A549 (cell line): ENCODE results near the gene ILDR1. TPM values are rescaled to one million over a fixed set of nuclear protein-coding genes. Genes with fewer than 3 reads are reported as not detected.

Experiments used
- ATAC-seq, 2 experiments: fragments of 200-7000 bp in 1 of 2; fragments of >200 bp in 1 of 2; cut with Nextera tagmentation in 1 of 2; cut with Tn5 transposase in 1 of 2; 3 replicates each; pipeline versions ENCODE4 v1.8.0 to v1.9.1; 2018 to 2020; ENCODE audit warnings: mild to moderate bottlenecking in 1 of 2, moderate library complexity in 1 of 2
- CTCF ChIA-PET: fragments of 300-600 bp; sonication (Branson Sonifier 250); formaldehyde crosslinking; extraction: SDS; loops from one replicate; lab custom pipeline; 2021; ENCODE audit warnings: antibody characterized with exemption, inconsistent platforms; lab: Yijun Ruan, JAX
- POLR2A ChIA-PET: fragments of 350-600 bp; formaldehyde crosslinking; extraction: SDS; loops from one replicate; lab custom pipeline; 2021; ENCODE audit warnings: antibody characterized with exemption, inconsistent platforms; lab: Yijun Ruan, JAX
- DNase-seq, 2 experiments: peaks; one replicate each; pipeline versions ENCODE4 v3.0.0 to v3.0.0-alpha.2; 2011 to 2016; ENCODE audit warnings: low read depth in 1 of 2, low spot score in 1 of 2
- FAIRE-seq: peaks from 2 replicates; lab custom pipeline; 2011; peaks lifted over from hg19 to GRCh38; lab: Jason Lieb, UNC
- H3K27ac ChIP-seq, 2 experiments: fragments of >200 bp; sonication (Bioruptor Twin); formaldehyde crosslinking; 3 replicates each; pipeline ENCODE4 v1.5.1; 2016 to 2017
- H3K4me1 ChIP-seq: fragments of >200 bp; sonication (Bioruptor Twin); formaldehyde crosslinking; 3 replicates; pipeline ENCODE4 v1.6.1; 2016
- H3K4me2 ChIP-seq: fragments of >200 bp; sonication (Bioruptor Twin); formaldehyde crosslinking; 3 replicates; pipeline ENCODE4 v1.6.1; 2016
- H3K4me3 ChIP-seq: fragments of >200 bp; sonication (Bioruptor Twin); formaldehyde crosslinking; 3 replicates; pipeline ENCODE4 v1.5.1; 2016
- H3K9me3 ChIP-seq: fragments of >200 bp; sonication (Bioruptor Twin); formaldehyde crosslinking; 3 replicates; pipeline ENCODE4 v1.6.1; 2016
- BHLHE40 ChIP-seq: IDR thresholded peaks from 2 replicates; pipeline ENCODE4 v1.6.1; 2012; ENCODE audit warnings: low read depth, low read length, inconsistent platforms
- CEBPB ChIP-seq, 2 experiments: fragments of >200 bp in 1 of 2; sonication (Bioruptor Twin) in 1 of 2; formaldehyde crosslinking in 1 of 2; IDR thresholded peaks; 2 replicates each; pipeline ENCODE4 v1.6.1; 2012 to 2016
- CHD4 ChIP-seq: fragments of 200-600 bp; sonication (generic); IDR thresholded peaks from 2 replicates; pipeline ENCODE4 v1.6.1; 2016; ENCODE audit warnings: antibody characterized with exemption, mild to moderate bottlenecking, borderline replicate concordance
- EP300 ChIP-seq, 2 experiments: fragments of >200 bp; sonication (Bioruptor Twin); formaldehyde crosslinking; IDR thresholded peaks; 2 replicates in 1 of 2; 3 replicates in 1 of 2; pipeline ENCODE4 v1.6.1; 2016 to 2017
- FOSB ChIP-seq: fragments of 250-450 bp; sonication (Bioruptor Pico); IDR thresholded peaks from 2 replicates; pipeline ENCODE4 v1.5.0; 2020; ENCODE audit warnings: mild to moderate bottlenecking, moderate library complexity
- FOXS1 ChIP-seq: fragments of 250-450 bp; sonication (Bioruptor Pico); IDR thresholded peaks from 2 replicates; pipeline ENCODE4 v1.5.0; 2020; ENCODE audit warnings: mild to moderate bottlenecking, moderate library complexity
- GATA3 ChIP-seq: IDR thresholded peaks from 2 replicates; pipeline ENCODE4 v1.6.1; 2012; ENCODE audit warnings: borderline replicate concordance
- HEYL ChIP-seq: fragments of 250-450 bp; sonication (Bioruptor Pico); IDR thresholded peaks from 2 replicates; pipeline ENCODE4 v1.8.0; 2021; ENCODE audit warnings: mild to moderate bottlenecking, moderate library complexity
- HOXB13 ChIP-seq: fragments of 250-450 bp; sonication (Bioruptor Pico); IDR thresholded peaks from 2 replicates; pipeline ENCODE4 v1.5.0; 2020; ENCODE audit warnings: low read depth, mild to moderate bottlenecking, moderate library complexity
- JUN ChIP-seq, 2 experiments: fragments of >200 bp; sonication (Bioruptor Twin); formaldehyde crosslinking; IDR thresholded peaks; 2 replicates in 1 of 2; 3 replicates in 1 of 2; pipeline ENCODE4 v1.6.1; 2016 to 2017
- KDM1A ChIP-seq: fragments of 200-600 bp; sonication (generic); IDR thresholded peaks from 2 replicates; pipeline ENCODE4 v1.6.1; 2016; ENCODE audit warnings: low read depth, mild to moderate bottlenecking
- MAFK ChIP-seq: fragments of 450-650 bp; IDR thresholded peaks from 2 replicates; pipeline ENCODE4 v1.6.1; 2014; ENCODE audit not compliant: partially characterized antibody
- NFE2L2 ChIP-seq: fragments of 150-350 bp; conservative IDR thresholded peaks from 2 replicates; pipeline ENCODE4 v1.6.1; 2014; ENCODE audit warnings: low read length
- NR3C1 ChIP-seq: fragments of >200 bp; sonication (Bioruptor Twin); formaldehyde crosslinking; IDR thresholded peaks from 3 replicates; pipeline ENCODE4 v1.6.1; 2017
- RNF2 ChIP-seq: fragments of 200-600 bp; sonication (generic); IDR thresholded peaks from 2 replicates; pipeline ENCODE4 v1.6.1; 2016; ENCODE audit warnings: low read depth, mild to moderate bottlenecking, antibody characterized with exemption, moderate library complexity, borderline replicate concordance
- SMC3 ChIP-seq: fragments of >200 bp; sonication (Bioruptor Twin); formaldehyde crosslinking; IDR thresholded peaks from 3 replicates; pipeline ENCODE4 v1.6.1; 2018; ENCODE audit warnings: inconsistent platforms
- SREBF2 ChIP-seq: fragments of 450-650 bp; IDR thresholded peaks from 2 replicates; pipeline ENCODE4 v1.6.1; 2014; ENCODE audit warnings: mild to moderate bottlenecking, moderate library complexity
- TFCP2L1 ChIP-seq: fragments of 250-450 bp; sonication (Bioruptor Pico); IDR thresholded peaks from 2 replicates; pipeline ENCODE4 v1.5.0; 2021; ENCODE audit warnings: mild to moderate bottlenecking
- TP53 ChIP-seq: fragments of 250-450 bp; sonication (Bioruptor Pico); IDR thresholded peaks from 2 replicates; pipeline ENCODE4 v1.5.0; 2021; ENCODE audit warnings: mild to moderate bottlenecking, moderate library complexity
- ZC3H11A ChIP-seq: fragments of 450-650 bp; IDR thresholded peaks from 2 replicates; pipeline ENCODE4 v1.6.1; 2014; ENCODE audit warnings: antibody characterized with exemption, mild to moderate bottlenecking
- WGBS: methylation state at CpG from one replicate; pipeline ENCODE4 v1.1.6; 2017; ENCODE audit errors: missing lambda C conversion rate; 5-methylcytosine and 5-hydroxymethylcytosine counted together
- polyA plus RNA-seq, 4 experiments: library from polyadenylated mRNA; depleted of rRNA in 3 of 4; stranded (reverse); fragments of >200 nt; fragmentation: RNase III in 1 of 4; extraction: RNeasy Plus Mini Kit Qiagen cat#74134 plus additional on column Dnase treatment in 1 of 4; gene quantifications; 2 replicates in 3 of 4; 3 replicates in 1 of 4; pipeline ENCODE4 v1.2.3, GENCODE V29; 2011 to 2017
- TF ChIP-seq, protein P1 (sequence below): IDR thresholded peaks from 2 replicates; pipeline ENCODE4 v1.6.1; 2012
- TF ChIP-seq, protein P2 (sequence below): fragments of >200 bp; sonication (Bioruptor Twin); formaldehyde crosslinking; IDR thresholded peaks from 2 replicates; pipeline ENCODE4 v1.6.1; 2016
- TF ChIP-seq, protein P3 (sequence below): fragments of 250-450 bp; sonication (Bioruptor Pico); IDR thresholded peaks from 2 replicates; pipeline ENCODE4 v1.5.0; 2021; ENCODE audit warnings: mild to moderate bottlenecking, moderate library complexity, borderline replicate concordance
- TF ChIP-seq, protein P4 (sequence below): IDR thresholded peaks from 2 replicates; pipeline ENCODE4 v1.6.1; 2012; ENCODE audit warnings: low read depth, borderline replicate concordance

The ILDR1 gene
- polyA plus RNA-seq, 2 of the 4 experiments (the other 2 are of a cell fraction): not detected

DNA sequence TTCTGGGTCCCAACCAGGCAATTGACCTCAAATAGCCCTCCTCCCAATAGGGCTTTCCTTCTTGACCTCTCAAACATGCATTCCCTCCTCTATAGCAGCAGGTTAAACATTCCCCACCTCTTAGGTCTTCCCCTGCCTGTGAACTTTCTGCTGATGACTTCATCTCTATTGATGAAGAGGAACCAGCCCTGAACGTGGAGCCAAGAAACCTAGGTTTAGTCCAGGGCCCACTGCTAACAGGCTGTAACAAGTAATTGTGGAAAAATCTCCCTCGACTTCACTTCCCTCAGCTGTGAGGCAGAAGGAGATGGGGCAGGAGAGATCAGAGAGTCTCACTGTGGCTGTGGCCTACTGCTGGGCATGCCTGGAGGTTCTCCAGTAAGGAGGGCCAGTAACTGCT, 24.7 kb downstream of the ILDR1 start:
- ChIA-PET POLR2A (no interaction called here), CTCF (interaction anchor here (0.9 kb wide), 1 partner anchor 96 kb away, joined by 3 read pairs; no protein-coding TSS in a partner anchor)
- WGBS: 53% methylated on average over 2 of the region's 2 CpGs
- no peaks in the 10 kb centered on the region for H3K9me3 ChIP-seq
- H3K4me1 ChIP-seq: no peaks in the 10 kb centered on the region
- no peak overlapping the region for H3K4me2 ChIP-seq
- H3K27ac ChIP-seq: no peak overlapping the region
- H3K4me3 ChIP-seq: no peak overlapping the region
- TF ChIP-seq EP300 (IDR thresholded peaks at IDR 0.05): no peak
- no peak for TF ChIP-seq CEBPB (IDR thresholded peaks at IDR 0.05)
- no peak for TF ChIP-seq HEYL (CRISPR knock-in tag)
- TF ChIP-seq, protein P1, sequence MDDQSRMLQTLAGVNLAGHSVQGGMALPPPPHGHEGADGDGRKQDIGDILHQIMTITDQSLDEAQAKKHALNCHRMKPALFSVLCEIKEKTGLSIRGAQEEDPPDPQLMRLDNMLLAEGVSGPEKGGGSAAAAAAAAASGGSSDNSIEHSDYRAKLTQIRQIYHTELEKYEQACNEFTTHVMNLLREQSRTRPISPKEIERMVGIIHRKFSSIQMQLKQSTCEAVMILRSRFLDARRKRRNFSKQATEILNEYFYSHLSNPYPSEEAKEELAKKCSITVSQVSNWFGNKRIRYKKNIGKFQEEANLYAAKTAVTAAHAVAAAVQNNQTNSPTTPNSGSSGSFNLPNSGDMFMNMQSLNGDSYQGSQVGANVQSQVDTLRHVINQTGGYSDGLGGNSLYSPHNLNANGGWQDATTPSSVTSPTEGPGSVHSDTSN: no peak
- TF ChIP-seq ZC3H11A: no peak
- no peak for TF ChIP-seq JUN (IDR thresholded peaks at IDR 0.05)
- TF ChIP-seq KDM1A: no peak
- TF ChIP-seq, protein P2, sequence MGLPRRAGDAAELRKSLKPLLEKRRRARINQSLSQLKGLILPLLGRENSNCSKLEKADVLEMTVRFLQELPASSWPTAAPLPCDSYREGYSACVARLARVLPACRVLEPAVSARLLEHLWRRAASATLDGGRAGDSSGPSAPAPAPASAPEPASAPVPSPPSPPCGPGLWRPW: no peak
- TF ChIP-seq TP53 (CRISPR knock-in tag): no peak
- TF ChIP-seq SMC3: no peak
- no peak for TF ChIP-seq RNF2
- TF ChIP-seq HOXB13 (CRISPR knock-in tag): no peak
- TF ChIP-seq, protein P3, sequence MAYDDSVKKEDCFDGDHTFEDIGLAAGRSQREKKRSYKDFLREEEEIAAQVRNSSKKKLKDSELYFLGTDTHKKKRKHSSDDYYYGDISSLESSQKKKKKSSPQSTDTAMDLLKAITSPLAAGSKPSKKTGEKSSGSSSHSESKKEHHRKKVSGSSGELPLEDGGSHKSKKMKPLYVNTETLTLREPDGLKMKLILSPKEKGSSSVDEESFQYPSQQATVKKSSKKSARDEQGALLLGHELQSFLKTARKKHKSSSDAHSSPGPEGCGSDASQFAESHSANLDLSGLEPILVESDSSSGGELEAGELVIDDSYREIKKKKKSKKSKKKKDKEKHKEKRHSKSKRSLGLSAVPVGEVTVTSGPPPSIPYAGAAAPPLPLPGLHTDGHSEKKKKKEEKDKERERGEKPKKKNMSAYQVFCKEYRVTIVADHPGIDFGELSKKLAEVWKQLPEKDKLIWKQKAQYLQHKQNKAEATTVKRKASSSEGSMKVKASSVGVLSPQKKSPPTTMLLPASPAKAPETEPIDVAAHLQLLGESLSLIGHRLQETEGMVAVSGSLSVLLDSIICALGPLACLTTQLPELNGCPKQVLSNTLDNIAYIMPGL (CRISPR knock-in tag): no peak
- no peak for TF ChIP-seq GATA3
- TF ChIP-seq, protein P4, sequence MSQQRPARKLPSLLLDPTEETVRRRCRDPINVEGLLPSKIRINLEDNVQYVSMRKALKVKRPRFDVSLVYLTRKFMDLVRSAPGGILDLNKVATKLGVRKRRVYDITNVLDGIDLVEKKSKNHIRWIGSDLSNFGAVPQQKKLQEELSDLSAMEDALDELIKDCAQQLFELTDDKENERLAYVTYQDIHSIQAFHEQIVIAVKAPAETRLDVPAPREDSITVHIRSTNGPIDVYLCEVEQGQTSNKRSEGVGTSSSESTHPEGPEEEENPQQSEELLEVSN: no peak
- no peak for TF ChIP-seq CHD4
- no peak for TF ChIP-seq TFCP2L1 (CRISPR knock-in tag)
- TF ChIP-seq SREBF2: no peak
- FAIRE-seq: no peak
- no peak for DNase-seq
- ATAC-seq: no peak

DNA sequence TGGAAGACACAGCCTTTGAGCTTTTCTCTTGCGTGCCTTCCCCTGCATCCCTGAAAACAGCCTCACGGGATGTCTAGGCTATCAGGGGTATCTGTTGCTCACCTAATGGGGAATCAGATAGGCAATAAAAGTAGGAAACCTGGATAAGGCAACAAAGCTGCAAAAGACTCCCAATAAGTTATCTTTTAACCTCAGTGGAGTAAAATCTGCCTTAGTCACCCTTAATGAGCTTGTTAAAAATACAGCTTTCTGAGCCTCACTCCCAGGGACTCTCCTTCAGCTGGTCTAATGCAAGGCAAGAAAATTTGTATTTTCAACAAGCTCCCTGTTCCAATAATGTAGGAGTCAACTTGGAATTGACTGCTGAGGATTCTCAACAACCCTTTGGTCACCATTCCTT, 25.6 kb downstream of the ILDR1 start:
- H3K4me1 ChIP-seq: no peaks in the 10 kb centered on the region
- H3K9me3 ChIP-seq: no peaks in the 10 kb centered on the region
- H3K4me2 ChIP-seq: no peak overlapping the region
- FAIRE-seq (no peak), ATAC-seq (no peak), DNase-seq (no peak)
- CTCF ChIA-PET: interaction anchor here (0.9 to 2.2 kb wide), 7 partner anchors 8 to 450 kb away, joined by 3 to 7 read pairs (median 4); partner anchors contain the start of genes ILDR1 and POLQ
- 38% methylated on average over 2 of the region's 2 CpGs for WGBS
- H3K27ac ChIP-seq: no peak overlapping the region
- TF ChIP-seq FOXS1 (no peak), NFE2L2 (no peak), TP53 (CRISPR knock-in tag) (no peak), MAFK (no peak), BHLHE40 (no peak), HOXB13 (CRISPR knock-in tag) (no peak), KDM1A (no peak), FOSB (no peak), NR3C1 (no peak)
- TF ChIP-seq, protein P2: no peak
- TF ChIP-seq, protein P4: no peak
- POLR2A ChIA-PET: no interaction called here
- H3K4me3 ChIP-seq: no peak overlapping the region
